Astrocyte of the cerebellum (primary cell): Measurements from ENCODE around the gene MCL1.
"Not testable (repeated sequence)": the region's sequence is repeated elsewhere in the genome, so short reads cannot be mapped to it uniquely, and the experiment has no call there.

ENCODE experiments used
- DNase-seq: peaks from one replicate; pipeline ENCODE4 v3.0.0-alpha.2; 2011; ENCODE audit warnings: low read depth
- H3K4me3 ChIP-seq: 2 replicates; pipeline ENCODE4 v1.5.1; 2011; ENCODE audit warnings: mild to moderate bottlenecking, low read depth, low read length, moderate library complexity
- CTCF ChIP-seq: IDR thresholded peaks from 2 replicates; pipeline ENCODE4 v1.5.1; 2012; ENCODE audit warnings: low read length, low read depth, moderate library complexity, mild to moderate bottlenecking; ENCODE audit errors: missing control alignments
- in situ Hi-C: cut with HindIII; loops from 2 replicates; pipeline ENCODE4 v1.10.0; 2017; ENCODE audit warnings: low sequenced_read_pairs

The MCL1 gene

DNA sequence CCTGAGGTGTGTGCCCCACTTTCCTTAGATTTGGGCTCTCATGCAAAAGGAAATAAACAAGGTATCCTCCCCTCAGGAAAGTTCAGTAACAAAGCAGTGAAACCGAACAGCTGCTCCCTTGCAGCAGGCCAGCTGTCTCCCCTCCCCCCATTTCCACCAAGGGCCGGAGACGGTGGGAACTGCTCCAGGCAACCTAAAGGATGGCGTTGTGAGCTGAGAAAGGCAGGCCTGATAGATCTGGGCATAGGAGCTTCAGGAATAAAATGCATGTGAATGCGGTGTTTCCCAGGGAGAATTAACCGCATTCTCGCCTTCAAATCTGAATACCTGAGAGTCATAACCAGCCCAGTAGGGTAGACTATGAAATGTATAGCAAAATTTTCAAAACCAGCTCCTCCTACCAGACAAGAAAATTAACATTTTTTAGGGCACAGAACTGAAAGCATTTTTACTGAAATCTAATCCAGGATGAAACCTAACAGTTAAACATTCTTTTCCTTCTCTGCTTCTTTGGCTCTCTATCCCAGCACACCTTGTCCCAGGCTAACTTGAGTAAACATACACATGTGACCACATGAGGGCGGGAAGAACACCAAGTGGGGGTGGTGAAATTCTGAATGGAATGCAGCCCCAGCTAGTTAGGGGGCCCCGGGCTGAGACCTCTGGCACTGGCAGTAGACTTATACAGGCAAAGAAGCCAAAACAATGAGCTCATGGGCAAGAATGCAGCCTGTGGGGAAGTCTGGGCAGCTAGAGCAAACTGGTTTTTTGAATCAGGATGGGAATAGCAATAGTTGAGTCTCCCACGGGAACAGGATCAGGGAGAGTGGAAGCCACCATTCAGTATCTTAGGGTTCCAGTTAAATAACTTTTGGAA lies 11.5 kb downstream of the MCL1 start:
- in situ Hi-C loops, result no loop called here
- DNase-seq, result peak; percentile 98
- peak overlapping the region; percentile 11 for H3K4me3 ChIP-seq
- TF ChIP-seq CTCF, result no peak

GRCh38 chr1:150567341-150567716 lies 12.1 kb downstream of the MCL1 start:
- no peak for DNase-seq
- no peak for TF ChIP-seq CTCF
- H3K4me3 ChIP-seq, result peak overlapping the region; percentile 11
- in situ Hi-C loops, result no loop called here

DNA sequence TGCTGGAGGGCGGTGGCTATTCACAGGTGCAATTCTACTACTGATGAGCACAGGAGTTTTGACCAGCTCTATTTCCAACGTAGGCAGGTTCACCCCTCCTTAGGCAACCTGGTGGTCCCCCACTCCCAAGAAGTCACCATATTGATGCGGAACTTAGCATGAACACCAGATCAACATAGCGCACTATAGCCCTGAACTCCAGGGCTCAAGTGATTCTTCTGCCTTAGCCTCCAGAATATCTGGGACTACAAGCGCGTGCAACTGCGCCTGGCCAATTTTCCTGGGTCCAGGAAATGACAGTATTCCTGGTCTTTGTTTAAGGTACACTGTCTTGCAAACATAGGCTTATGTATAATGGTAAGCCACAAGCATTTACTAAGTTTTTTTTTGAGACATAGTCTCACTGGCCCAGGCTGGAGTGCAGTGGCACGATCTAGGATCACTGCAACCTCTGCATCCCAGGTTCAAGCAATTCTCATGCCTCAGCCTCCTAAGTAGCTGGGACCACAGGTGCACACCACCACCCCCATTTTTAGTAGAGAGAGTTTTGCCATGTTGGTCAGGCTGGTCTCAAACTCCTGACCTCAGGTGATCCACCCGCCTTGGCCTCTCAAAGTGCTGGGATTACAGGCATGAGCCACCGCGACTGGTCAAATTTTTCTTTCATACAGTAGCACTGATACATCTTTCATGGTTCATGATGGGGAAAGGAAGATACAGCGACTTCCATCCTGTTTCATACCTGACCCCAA lies 12.6 kb downstream of the MCL1 start:
- no peak overlapping the region for H3K4me3 ChIP-seq
- in situ Hi-C loops, result no loop called here
- no peak for DNase-seq
- no peak for TF ChIP-seq CTCF

DNA sequence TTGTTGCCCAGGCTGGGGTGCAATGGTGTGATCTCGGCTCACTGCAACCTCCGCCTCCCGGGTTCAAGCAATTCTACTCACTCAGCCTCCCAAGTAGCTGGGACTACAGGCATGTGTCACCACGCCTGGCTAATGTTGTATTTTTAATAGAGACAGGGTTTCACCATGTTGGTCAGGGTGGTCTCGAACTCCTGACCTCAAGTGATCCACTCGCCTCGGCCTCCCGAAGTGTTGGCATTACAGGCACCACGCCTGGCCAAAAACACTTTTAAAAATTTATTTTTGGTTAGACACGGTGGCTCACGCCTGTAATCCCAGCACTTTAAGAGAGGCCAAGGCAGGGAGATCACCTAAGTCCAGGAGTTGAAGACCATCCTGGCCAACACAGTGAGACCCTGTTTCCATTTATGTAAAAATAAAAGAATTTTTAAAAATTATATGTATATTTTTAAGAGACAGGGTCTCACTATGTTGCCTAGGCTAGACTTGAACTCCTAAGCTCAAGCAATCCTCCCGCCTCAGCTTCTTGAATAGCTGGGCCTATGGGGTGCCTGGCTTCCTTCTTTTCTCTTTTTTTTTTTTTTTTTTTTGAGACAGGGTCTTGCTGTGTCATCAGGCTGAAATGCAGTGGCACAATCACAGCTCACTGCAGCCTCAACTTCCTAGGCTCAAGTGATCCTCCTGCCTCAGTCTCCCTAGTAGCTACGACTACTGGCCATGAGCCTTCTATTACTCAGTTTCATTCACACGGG lies 14.0 kb downstream of the MCL1 start:
- DNase-seq, H3K4me3 ChIP-seq, in situ Hi-C loops: not testable (repeated sequence)

GRCh38 chr1:150564051-150564991 lies 15.1 kb downstream of the MCL1 start:
- no peak for DNase-seq
- no peak overlapping the region for H3K4me3 ChIP-seq
- in situ Hi-C loops, result no loop called here
- TF ChIP-seq CTCF, result no peak

DNA sequence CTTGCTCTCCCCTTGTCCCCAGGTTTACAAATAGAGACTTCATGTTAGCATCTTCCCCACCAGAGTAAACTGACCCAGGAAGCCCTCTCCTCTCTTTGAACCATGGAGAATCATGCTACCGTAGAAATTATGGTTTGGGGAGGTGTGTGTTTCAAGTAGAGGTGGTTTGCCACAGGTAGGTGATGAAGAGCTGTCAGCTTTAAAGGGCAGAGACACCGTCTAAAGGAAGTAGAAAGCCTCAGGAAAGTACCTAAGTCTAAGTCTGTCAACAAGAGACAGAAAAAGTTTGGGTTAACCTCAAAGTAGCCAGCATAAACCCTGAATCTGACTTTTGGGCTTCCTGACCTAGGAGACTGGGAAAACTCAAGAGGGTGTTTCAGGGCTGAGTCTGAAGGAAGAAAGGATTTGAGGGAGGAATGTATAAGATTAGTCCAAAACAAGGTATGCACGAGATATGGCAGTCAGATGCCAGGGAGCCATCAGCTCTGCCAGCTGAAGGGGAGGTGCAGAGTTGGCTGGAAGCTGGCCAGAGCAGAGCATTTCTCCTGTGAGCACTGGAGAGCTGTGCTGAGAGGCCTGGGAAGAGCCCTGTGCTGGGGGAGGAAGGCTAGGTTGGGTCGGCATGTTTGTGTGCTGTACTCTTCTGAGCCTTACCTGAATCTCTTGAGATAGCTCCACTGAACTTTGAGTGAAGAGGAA lies 15.9 kb downstream of the MCL1 start:
- no peak overlapping the region for H3K4me3 ChIP-seq
- no peak for DNase-seq
- in situ Hi-C loops, result no loop called here

More for the DNA sequence above, 15.9 kb downstream of the MCL1 start:
- no peak for TF ChIP-seq CTCF
